Neural cell (in vitro differentiated cells): ENCODE data around the gene EEIG1. TPM values are rescaled to one million over a fixed set of nuclear protein-coding genes. Genes with fewer than 3 reads are reported as not detected.

Source experiments
- H2AFZ ChIP-seq: fragments of 200-600, 300-800 bp; sonication (generic), shearing (Covaris generic); 2 replicates; pipeline ENCODE4 v1.6.0; 2014; ENCODE audit warnings: low read depth, mild to moderate bottlenecking, antibody characterized with exemption, low read length, moderate library complexity
- H3F3A ChIP-seq: fragments of 200-600 bp; shearing (Covaris generic); 2 replicates; pipeline ENCODE4 v1.6.1; 2016; ENCODE audit warnings: mild to moderate bottlenecking, moderate library complexity, mixed read lengths, antibody characterized with exemption, low read length; ENCODE audit not compliant: insufficient read depth, poor library complexity, severe bottlenecking
- H3K27ac ChIP-seq: fragments of 200-600, 300-800 bp; sonication (generic), shearing (Covaris generic); 2 replicates; pipeline ENCODE4 v1.5.1; 2014; ENCODE audit warnings: mild to moderate bottlenecking, low read length, moderate library complexity
- H3K27me3 ChIP-seq: fragments of 300-800, 200-600 bp; sonication (generic), shearing (Covaris generic); 2 replicates; pipeline ENCODE4 v1.6.0; 2014; ENCODE audit warnings: mild to moderate bottlenecking, low read depth, low read length, moderate library complexity; ENCODE audit not compliant: insufficient read depth
- H3K36me3 ChIP-seq: fragments of 300-800, 200-600 bp; sonication (generic), shearing (Covaris generic); 2 replicates; pipeline ENCODE4 v1.5.1; 2014; ENCODE audit warnings: mild to moderate bottlenecking, antibody characterized with exemption, low read length, moderate library complexity; ENCODE audit not compliant: insufficient read depth
- H3K4me2 ChIP-seq: fragments of 300-800, 200-600 bp; sonication (generic), shearing (Covaris generic); 2 replicates; pipeline ENCODE4 v1.6.0; 2014; ENCODE audit warnings: mild to moderate bottlenecking, low read length
- H3K4me3 ChIP-seq: fragments of 300-800, 200-600 bp; sonication (generic), shearing (Covaris generic); 2 replicates; pipeline ENCODE4 v1.5.1; 2014; ENCODE audit warnings: mild to moderate bottlenecking, low read length, moderate library complexity
- H3K79me2 ChIP-seq: fragments of 200-600 bp; shearing (Covaris generic); replicated peaks from 2 replicates; pipeline ENCODE4 v1.6.0; 2014; ENCODE audit warnings: mild to moderate bottlenecking, low read length, moderate library complexity; ENCODE audit not compliant: insufficient read depth
- H3K9ac ChIP-seq: fragments of 300-800, 200-600 bp; sonication (generic), shearing (Covaris generic); 2 replicates; pipeline ENCODE4 v1.6.1; 2016; ENCODE audit warnings: mild to moderate bottlenecking, low read length, mixed read lengths
- H3K9me2 ChIP-seq: fragments of 200-600 bp; shearing (Covaris generic); 2 replicates; pipeline ENCODE4 v1.6.1; 2016; ENCODE audit warnings: mild to moderate bottlenecking, low read length, mixed read lengths; ENCODE audit not compliant: insufficient read depth
- H3K9me3 ChIP-seq: fragments of 200-600, 300-800 bp; sonication (generic), shearing (Covaris generic); 2 replicates; pipeline ENCODE4 v1.6.1; 2016; ENCODE audit warnings: mild to moderate bottlenecking, mixed run types, low read length, moderate library complexity, mixed read lengths
- H4K20me1 ChIP-seq: fragments of 200-600 bp; shearing (Covaris generic); 2 replicates; pipeline ENCODE4 v1.6.1; 2016; ENCODE audit warnings: mild to moderate bottlenecking, mixed run types; ENCODE audit not compliant: insufficient read depth
- CTCF ChIP-seq: fragments of 450-650 bp; IDR thresholded peaks from 2 replicates; pipeline ENCODE4 v1.5.1; 2014; ENCODE audit warnings: antibody characterized with exemption, mild to moderate bottlenecking, moderate library complexity; ENCODE audit not compliant: poor library complexity, severe bottlenecking
- EP300 ChIP-seq: fragments of 450-650 bp; conservative IDR thresholded peaks from 2 replicates; pipeline ENCODE4 v1.6.1; 2014; ENCODE audit warnings: antibody characterized with exemption, mild to moderate bottlenecking, moderate library complexity; ENCODE audit not compliant: poor library complexity, severe bottlenecking
- EZH2 ChIP-seq: fragments of 200-600, 300-800 bp; shearing (Covaris generic), sonication (generic); IDR thresholded peaks from 2 replicates; pipeline ENCODE4 v1.6.1; 2014; ENCODE audit warnings: antibody characterized with exemption, low read length, borderline replicate concordance, mild to moderate bottlenecking; ENCODE audit not compliant: insufficient read depth, poor library complexity, severe bottlenecking
- MXI1 ChIP-seq: fragments of 450-650 bp; conservative IDR thresholded peaks from 2 replicates; pipeline ENCODE4 v1.6.1; 2014; ENCODE audit warnings: antibody characterized with exemption, mild to moderate bottlenecking; ENCODE audit not compliant: poor library complexity, severe bottlenecking
- POLR2AphosphoS5 ChIP-seq: IDR thresholded peaks from 2 replicates; pipeline ENCODE4 v1.6.1; 2012
- RAD21 ChIP-seq: fragments of 450-650 bp; conservative IDR thresholded peaks from 2 replicates; pipeline ENCODE4 v1.6.1; 2014; ENCODE audit warnings: antibody characterized with exemption, mild to moderate bottlenecking, moderate library complexity
- REST ChIP-seq: IDR thresholded peaks from 2 replicates; pipeline ENCODE4 v1.6.1; 2012; ENCODE audit warnings: borderline replicate concordance
- SMC3 ChIP-seq: fragments of 450-650 bp; conservative IDR thresholded peaks from 2 replicates; pipeline ENCODE4 v1.6.1; 2014; ENCODE audit warnings: antibody characterized with exemption, mild to moderate bottlenecking, moderate library complexity; ENCODE audit not compliant: poor library complexity
- TAF1 ChIP-seq: IDR thresholded peaks from 2 replicates; pipeline ENCODE4 v1.6.1; 2012; ENCODE audit warnings: low read depth
- polyA plus RNA-seq: library from polyadenylated mRNA; depleted of rRNA; stranded (reverse); fragments of >200 nt; gene quantifications from 2 replicates; pipeline ENCODE4 v1.2.3, GENCODE V29; 2014

Gene EEIG1
- polyA plus RNA-seq, 1 donor from 2014 or later: 6.7 TPM

GRCh38 chr9:128005923-128006322 lies 25.1 kb upstream of the EEIG1 start:
- Histone ChIP-seq H4K20me1 (no peaks in the 10 kb centered on the region), H3K27ac (no peak overlapping the region), H3F3A (no peaks in the 10 kb centered on the region), H2AFZ (no peak overlapping the region), H3K27me3 (no peaks in the 10 kb centered on the region), H3K79me2 (no peaks in the 10 kb centered on the region), H3K9me3 (no peaks in the 10 kb centered on the region), H3K9ac (no peak overlapping the region), H3K4me3 (no peak overlapping the region), H3K4me2 (no peak overlapping the region), H3K9me2 (no peaks in the 10 kb centered on the region), H3K36me3 (no peaks in the 10 kb centered on the region)
- TF ChIP-seq SMC3: no peak
- no peak for TF ChIP-seq EZH2
- no peak for TF ChIP-seq POLR2AphosphoS5
- TF ChIP-seq EP300: no peak
- TF ChIP-seq REST: no peak
- TF ChIP-seq CTCF: no peak
- no peak for TF ChIP-seq MXI1
- TF ChIP-seq TAF1: no peak
- TF ChIP-seq RAD21: no peak

- Histone ChIP-seq H3K79me2 (no peaks in the 10 kb centered on the region), H3K9ac (no peak overlapping the region), H3K27ac (no peak overlapping the region), H3K27me3 (no peaks in the 10 kb centered on the region), H4K20me1 (no peaks in the 10 kb centered on the region), H3K9me2 (no peaks in the 10 kb centered on the region), H3K9me3 (no peaks in the 10 kb centered on the region), H2AFZ (no peak overlapping the region), H3F3A (no peaks in the 10 kb centered on the region), H3K4me2 (no peak overlapping the region), H3K36me3 (no peaks in the 10 kb centered on the region), H3K4me3 (no peak overlapping the region)
- TF ChIP-seq POLR2AphosphoS5: no peak
- no peak for TF ChIP-seq RAD21
- no peak for TF ChIP-seq REST
- TF ChIP-seq EP300: no peak
- TF ChIP-seq MXI1: no peak
Measured at GRCh38 chr9:128003966-128004604, 23.3 kb upstream of the EEIG1 start.
